ENCODE results near the gene PFKFB3.

DNA sequence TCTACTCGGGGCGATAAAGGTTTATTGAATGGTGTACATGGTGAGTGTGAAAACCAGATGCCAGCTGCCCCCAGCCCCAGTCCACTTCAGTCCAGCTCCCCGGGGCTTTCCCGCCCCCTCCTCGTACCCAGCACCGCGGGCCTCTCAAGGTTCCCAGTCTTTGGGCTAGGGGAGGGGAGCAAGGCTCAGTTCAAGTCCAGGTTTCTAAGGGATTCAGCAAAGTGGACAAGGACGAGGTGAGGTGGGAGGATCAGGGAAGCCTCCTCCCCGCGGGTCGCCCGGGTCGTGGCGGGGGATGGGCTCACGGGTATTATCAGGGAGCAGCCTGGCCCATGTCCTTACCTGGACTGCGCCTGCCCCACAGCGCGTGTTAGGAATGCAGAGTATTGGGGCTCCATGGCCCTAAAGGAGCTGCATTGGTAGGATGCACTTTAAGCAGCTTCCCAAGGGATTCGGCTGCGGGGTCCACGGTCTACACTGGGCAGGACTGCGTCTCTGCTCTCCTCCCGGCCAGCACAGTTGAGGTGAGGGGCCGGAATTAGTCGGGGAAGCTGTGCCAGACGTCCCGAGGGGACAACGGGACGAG is 541 bp upstream of the PFKFB3 start:
- TF ChIP-seq RXRA (CRISPR knock-in tag; IDR thresholded peaks at IDR 0.05) (no peak), HMGXB4 (CRISPR knock-in tag; IDR thresholded peaks at IDR 0.05; ENCODE audit: borderline replicate concordance in 1 of 2, low read depth in 1 of 2) (no peak), ZNF777 (CRISPR knock-in tag; IDR thresholded peaks at IDR 0.05) (no peak), ZNF597 (CRISPR knock-in tag; IDR thresholded peaks at IDR 0.05) (no peak)
